Measurements from ENCODE around the gene JARID2. TPM values are rescaled to one million over a fixed set of nuclear protein-coding genes. Genes with fewer than 3 reads are reported as not detected.
"Not testable (repeated sequence)": the region's sequence is repeated elsewhere in the genome, so short reads cannot be mapped to it uniquely, and the experiment has no call there.

JARID2 gene
- total and polyA plus RNA-seq, 2 of the 13 experiments (the other 11 are each of a cell fraction or from before 2014, with no cell fraction given) = 7.5 to 10.3 TPM

GRCh38 chr6:15289456-15289855, 43.6 kb downstream of the JARID2 start:
- POLR2A ChIA-PET = interaction anchor here (1.3 kb wide), 1 partner anchor 11 kb away, joined by 4 read pairs; no protein-coding TSS in a partner anchor
- H2AFZ ChIP-seq (ENCODE audit: low read length); H3K36me3 ChIP-seq (replicated peaks in 1 of 2; ENCODE audit: control insufficient read depth in 1 of 2, insufficient read depth in 2 of 2, low read length in 2 of 2); in situ Hi-C loops (cut with HindIII; ENCODE audit: extremely low pct_ligation_motif_present, low pct_unique_long_range_greater_than_20kb); DNase-seq (ENCODE audit: low spot score); ATAC-seq; CTCF ChIA-PET (ENCODE audit: low intra/inter-chr PET ratio, low total read pairs); H3K27ac ChIP-seq (ENCODE audit: extremely low read length, insufficient read depth, low read length); BruUV-seq (replicated peaks); H3K4me3 ChIP-seq (replicated peaks in 1 of 3; ENCODE audit: insufficient read depth in 1 of 3, low read depth in 2 of 3, low read length in 3 of 3); H3K27me3 ChIP-seq (ENCODE audit: control insufficient read depth in 1 of 2, insufficient read depth in 2 of 2, low read length in 2 of 2); H3K4me2 ChIP-seq (ENCODE audit: low read depth, low read length); FAIRE-seq; H3K9ac ChIP-seq (ENCODE audit: insufficient read depth, low read depth, low read length); H3K9me3 ChIP-seq (ENCODE audit: low read length); intact Hi-C loops (cut with micrococcal nuclease; ENCODE audit: unreplicated experiment); TF ChIP-seq FOXA1 (IDR thresholded peaks at IDR 0.05): not testable (repeated sequence)
- Histone ChIP-seq H4K20me1 (ENCODE audit: insufficient read depth, low read length) (peaks cover 17% of the 10 kb centered on the region; the same call in 1 of the 2 replicates), H3K4me1 (ENCODE audit: insufficient read depth, low read length) (peaks cover 46% of the 10 kb centered on the region), H3K79me2 (ENCODE audit: insufficient read depth, low read length) (peaks cover 54% of the 10 kb centered on the region)
- TF ChIP-seq FOSL2 (CRISPR knock-in tag; IDR thresholded peaks at IDR 0.05) (peak; percentile 65), FOXA3 (CRISPR knock-in tag; IDR thresholded peaks at IDR 0.05) (peak; percentile 68), RXRA (CRISPR knock-in tag; IDR thresholded peaks at IDR 0.05) (0 out of 2 replicates have a peak, but pooled peaks have one; percentile 23), FOXA1 (CRISPR knock-in tag; IDR thresholded peaks at IDR 0.05) (peak; percentile 44; the same call in 1 of the 2 replicates), RARA (CRISPR knock-in tag; IDR thresholded peaks at IDR 0.05) (peak; percentile 63), SAP130 (CRISPR knock-in tag; IDR thresholded peaks at IDR 0.05; ENCODE audit: low read depth) (peak; percentile 32; the same call in 1 of the 2 replicates), THRA (CRISPR knock-in tag; IDR thresholded peaks at IDR 0.05; ENCODE audit: borderline replicate concordance) (peak; percentile 89; the same call in 1 of the 2 replicates), RXRB (CRISPR knock-in tag; IDR thresholded peaks at IDR 0.05; ENCODE audit: borderline replicate concordance) (peak; percentile 83), FOXK1 (CRISPR knock-in tag; IDR thresholded peaks at IDR 0.05; ENCODE audit: borderline replicate concordance, low read depth) (0 out of 2 replicates have a peak, but pooled peaks have one; percentile 28)
- WGBS (ENCODE audit: low lambda C conversion rate) = 90% methylated on average over 7 of the region's 7 CpGs

All from HepG2 (cell line).